ENCODE measurements around the gene HMBS.
"Not testable (repeated sequence)": the region's sequence is repeated elsewhere in the genome, so short reads cannot be mapped to it uniquely, and the experiment has no call there.

The HMBS gene

DNA sequence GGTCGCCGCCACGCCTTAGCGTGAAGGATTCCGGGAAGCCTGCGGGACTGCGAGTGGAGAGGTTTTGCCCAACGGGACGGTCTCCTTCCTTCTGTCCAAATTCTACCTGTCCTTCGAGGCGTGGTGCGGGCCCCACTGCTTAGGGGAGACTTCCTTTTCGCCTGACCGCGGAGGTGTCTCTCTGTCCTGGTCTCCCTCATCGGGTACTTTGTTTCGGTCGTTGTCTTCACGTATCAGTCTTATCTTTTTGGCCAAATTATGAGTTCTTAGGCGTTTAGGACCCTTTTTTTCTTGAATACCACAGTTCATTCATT lies 37.1 kb downstream of the HMBS start:
- no peak for DNase-seq

DNA sequence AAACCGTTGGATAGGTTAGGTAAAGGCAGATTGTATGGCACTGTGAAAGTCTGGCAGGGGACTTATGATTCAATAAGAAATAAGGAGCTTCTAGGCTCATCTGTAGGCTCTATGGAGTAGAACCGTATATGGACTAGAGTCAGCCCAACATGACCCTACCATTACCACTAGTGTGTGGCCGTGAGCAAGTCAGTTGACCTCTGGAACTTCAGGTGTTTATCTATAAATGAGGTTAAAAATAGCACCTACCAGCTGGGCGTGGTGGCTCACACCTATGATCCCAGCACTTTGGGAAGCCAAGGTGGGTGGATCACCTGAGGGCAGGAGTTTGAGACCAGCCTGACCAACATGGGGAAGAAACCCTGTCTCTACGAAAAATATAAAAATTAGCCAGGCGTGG lies 41.1 kb downstream of the HMBS start:
- no peak for DNase-seq

DNA sequence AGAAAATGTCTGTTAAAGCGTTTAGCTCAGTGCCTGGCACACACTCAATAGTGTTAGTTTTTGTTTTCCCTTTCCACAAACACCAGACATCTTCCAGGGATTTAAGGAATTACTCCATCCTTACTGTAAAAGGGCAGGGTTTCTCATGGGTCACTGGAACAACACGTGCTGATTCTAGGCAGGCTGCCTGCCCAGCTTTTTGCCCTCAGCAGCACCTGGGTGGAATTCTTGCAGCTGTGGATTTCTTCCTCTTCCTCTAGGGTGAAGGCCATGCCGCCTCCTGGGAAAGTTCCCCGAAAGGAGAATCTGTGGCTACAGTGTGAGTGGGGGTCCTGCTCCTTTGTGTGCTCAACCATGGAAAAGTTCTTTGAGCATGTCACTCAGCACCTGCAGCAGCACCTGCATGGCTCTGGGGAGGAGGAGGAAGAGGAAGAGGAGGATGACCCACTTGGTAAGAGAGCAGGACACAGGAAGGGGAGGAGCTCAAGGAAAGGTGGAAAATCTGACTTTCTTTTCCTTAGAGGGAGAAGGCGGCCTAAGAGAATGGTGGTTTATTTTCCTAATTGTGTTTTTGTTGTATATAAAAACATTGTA lies 42.1 kb downstream of the HMBS start:
- DNase-seq: no peak

DNA sequence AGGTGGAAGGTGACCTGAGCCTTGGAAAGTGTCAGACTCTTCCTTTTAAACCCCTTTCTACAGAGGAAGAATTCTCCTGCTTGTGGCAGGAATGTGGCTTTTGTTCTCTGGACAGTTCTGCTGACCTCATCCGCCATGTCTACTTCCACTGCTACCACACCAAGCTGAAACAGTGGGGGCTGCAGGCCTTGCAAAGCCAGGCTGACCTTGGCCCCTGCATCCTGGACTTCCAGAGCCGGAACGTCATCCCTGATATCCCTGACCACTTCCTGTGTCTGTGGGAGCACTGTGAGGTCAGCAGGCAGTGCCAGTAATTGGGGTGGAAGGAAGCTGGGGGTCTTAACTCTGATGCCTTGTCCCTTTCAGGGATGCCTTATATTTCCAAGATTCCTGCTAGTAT lies 46.0 kb downstream of the HMBS start:
- DNase-seq: no peak

DNA sequence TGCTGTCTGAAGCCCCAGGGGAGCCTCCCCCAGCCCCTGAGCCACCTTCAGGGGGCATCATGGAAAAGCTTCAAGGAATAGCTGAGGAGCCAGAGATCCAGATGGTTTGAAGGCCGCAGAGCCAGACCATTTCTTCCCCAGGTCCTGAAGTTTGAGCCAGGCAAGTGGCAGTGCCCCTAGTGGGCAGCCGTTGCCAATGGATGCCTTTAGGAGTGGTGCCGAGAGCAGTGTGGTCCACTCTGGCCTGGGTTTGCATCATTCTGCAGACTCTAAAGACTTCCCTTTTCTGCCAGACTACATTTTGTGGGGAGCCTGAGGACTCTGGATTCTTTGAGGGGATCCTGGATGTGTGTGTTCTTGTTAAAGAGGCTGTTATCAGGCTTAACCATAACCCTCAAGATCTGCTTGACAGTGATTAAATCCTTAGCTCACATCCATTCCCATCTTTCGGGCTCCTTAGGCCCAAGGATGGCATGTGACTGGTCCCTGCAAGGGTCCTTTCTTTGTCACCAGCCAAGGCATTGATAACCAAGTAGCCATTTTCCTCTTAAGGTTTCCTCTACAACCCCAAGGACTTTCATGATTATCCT lies 49.8 kb downstream of the HMBS start:
- no peak for DNase-seq

DNA sequence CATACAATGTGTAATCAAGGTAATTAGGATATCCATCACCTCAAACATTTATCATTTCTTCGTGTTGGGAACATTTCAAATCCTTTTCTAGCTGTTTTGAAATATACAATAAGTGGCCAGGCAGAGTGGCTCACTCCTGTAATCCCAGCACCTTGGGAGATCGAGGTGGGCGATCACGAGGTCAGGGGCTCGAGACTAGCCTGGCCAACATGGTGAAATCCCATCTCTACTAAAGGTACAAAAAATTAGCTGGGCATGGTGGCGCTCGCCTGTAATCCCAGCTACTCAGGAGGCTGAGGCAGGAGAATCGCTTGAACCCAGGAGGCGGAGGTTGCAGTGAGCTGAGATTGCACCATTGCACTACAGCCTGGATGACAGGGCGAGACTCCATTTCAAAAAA lies 54.6 kb downstream of the HMBS start:
- DNase-seq: not testable (repeated sequence)
